NCI-H1092 treated with DMSO at 0.1 percent for 48 hours (cell line): ENCODE data around the gene CUL4A.
"Not testable (repeated sequence)": the region's sequence is repeated elsewhere in the genome, so short reads cannot be mapped to it uniquely, and the experiment has no call there.

ENCODE experiments used
- DNase-seq: peaks from one replicate; lab custom pipeline; 2025; lab: John Stamatoyannopoulos, UW

CUL4A gene

DNA sequence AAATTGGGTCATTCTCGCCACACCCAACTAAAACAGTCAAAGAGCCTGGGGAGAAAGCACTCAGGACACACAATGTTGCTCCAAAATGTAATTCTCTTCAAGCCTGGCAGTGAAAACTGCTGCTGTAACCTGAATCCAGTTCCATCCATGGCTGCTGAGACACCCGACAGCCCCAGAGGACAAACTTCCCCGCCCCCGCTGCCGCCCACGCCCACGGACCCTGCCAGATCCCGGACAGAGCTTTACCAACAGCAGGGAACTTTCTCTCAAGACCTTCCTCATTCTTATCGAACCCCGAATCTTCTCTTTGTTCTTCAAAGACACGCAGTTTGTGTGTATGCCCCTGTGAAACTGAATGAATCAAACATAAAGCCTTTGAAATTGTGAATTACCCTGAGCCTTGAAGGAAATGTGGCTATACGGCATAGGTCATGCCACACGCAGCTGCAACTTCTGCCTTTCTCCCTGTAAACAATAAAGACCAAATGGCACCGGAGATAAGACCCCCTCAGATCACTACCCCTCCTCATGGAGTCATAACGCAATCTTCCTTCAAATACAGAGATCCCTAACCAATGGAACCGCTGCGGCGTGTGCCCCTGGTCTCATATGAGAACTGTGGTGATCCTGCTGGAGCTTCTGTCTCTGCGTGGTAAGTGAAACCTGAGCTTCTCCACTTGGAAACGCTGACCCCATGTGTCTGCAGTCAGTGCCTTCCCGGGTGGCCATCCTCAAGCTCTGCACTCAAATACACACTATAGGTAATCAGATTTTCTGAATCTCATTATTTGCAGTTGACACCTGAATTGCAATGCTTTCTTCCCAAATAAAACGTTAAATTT lies 82.8 kb downstream of the CUL4A start:
- peak; percentile 7 for DNase-seq

DNA sequence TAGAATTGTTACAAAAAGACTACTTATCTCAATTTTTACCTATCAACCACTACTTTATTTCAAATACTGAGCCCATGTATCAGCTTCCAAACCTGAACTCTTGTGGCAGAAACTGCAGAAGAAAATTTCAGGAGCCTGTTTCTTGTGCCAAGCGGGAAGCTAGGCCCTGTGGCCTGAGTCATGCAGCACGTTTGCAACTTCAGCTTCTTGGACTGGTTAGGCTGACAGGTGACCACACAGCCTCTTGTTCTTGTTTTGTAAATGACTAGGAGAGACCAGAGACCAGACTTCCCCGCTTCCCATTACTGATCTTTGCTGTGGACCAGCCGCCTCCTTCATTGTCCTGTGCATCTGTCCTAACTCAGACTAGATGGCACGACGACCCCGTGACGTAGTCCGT lies 84.3 kb downstream of the CUL4A start:
- DNase-seq, result no peak

- DNase-seq, result no peak
Observed at GRCh38 chr13:113295776-113296175, 86.4 kb downstream of the CUL4A start.

- peak; percentile 95 for DNase-seq
Observed at GRCh38 chr13:113296823-113297369, 87.5 kb downstream of the CUL4A start, which contains the start of gene LAMP1. Gene LAMP1 (plus strand): TSS chr13:113297239. CDS start chr13:113297435, 196 bp downstream.

GRCh38 chr13:113297370-113298042 lies 88.1 kb downstream of the CUL4A start:
- DNase-seq, result no peak

DNA sequence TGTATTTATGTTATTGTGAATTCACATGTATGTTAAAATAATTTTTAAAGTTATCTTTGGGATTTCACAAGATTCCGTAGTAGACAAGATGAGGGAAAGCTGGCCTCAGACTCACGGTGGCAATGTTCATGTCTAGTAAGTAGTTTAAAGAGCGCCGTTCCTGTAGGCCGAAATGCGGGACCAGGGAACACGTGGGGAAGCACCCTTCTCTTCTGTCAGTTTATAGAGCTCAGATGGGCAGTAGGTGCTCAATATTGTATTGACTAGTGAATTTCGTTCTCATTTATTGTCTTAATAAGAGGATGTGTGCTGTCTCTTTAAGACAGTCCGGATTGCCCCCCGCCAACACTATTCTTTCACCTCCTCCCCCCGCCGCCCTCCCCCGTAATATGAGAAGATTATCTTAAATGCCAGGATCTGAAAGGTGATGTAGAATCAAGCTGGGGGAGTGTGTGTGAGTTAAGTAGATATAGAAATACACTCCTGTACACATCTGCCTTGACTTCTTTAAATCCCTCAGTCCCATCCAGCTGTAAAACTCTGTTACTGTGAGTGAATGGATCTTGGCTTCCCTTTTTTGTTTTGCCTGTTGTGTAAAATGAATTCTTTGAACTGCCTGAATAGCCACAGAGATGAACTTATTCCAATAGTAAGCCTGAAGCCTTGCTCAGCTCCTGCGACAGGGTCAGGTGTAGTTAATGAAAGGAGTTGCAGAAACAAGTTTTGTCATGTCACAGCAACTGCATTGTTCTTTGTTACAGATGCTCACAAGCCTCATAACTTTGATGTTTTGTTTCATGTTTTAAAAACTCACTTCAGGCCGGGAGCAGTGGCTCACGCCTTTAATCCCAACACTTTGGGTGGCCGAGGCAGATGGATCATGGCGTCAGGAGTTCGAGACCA lies 88.9 kb downstream of the CUL4A start:
- no peak for DNase-seq

DNA sequence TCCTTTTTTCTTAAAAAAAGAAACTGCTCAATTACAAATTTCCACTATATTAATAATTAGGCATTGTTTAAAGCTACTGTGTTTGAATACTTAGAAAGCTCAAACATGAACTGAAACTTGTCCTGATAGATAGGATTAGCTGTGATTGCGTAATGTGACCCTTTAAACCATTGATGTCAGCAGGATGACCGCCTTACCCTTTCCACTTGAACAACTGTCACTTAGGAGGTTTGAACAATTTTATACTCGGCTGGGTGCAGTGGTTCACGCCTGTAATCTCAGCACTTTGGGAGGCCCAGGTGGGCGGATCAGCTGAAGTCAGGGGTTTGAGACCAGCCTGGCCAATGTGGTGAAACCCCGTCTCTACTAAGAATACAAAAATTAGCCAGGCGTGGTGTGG lies 90.5 kb downstream of the CUL4A start:
- DNase-seq, result no peak

GRCh38 chr13:113302986-113303385 lies 93.6 kb downstream of the CUL4A start:
- no peak for DNase-seq

- no peak for DNase-seq
Observed at GRCh38 chr13:113304121-113304520, 94.7 kb downstream of the CUL4A start.

DNA sequence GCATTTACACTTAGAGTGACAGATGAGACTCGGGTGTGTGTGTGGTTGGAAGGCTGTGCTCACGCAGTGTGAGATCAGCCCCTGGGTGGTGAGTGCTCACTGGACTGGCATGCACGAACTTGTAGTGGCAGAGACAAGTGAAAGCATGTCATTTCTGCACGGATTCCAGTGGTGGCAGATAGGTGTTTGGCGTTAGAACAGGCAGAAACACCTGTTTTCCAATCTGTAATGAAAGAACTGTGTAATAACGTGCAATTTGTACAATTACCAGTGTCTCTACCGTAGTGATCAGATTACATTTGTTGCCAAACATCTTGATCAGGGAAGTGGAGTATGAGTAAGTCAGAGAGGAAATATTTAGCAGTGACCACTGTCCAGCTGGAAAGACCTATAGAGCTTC lies 95.8 kb downstream of the CUL4A start:
- DNase-seq, result no peak

- DNase-seq, result no peak
Observed at GRCh38 chr13:113307491-113307890, 98.1 kb downstream of the CUL4A start.

DNA sequence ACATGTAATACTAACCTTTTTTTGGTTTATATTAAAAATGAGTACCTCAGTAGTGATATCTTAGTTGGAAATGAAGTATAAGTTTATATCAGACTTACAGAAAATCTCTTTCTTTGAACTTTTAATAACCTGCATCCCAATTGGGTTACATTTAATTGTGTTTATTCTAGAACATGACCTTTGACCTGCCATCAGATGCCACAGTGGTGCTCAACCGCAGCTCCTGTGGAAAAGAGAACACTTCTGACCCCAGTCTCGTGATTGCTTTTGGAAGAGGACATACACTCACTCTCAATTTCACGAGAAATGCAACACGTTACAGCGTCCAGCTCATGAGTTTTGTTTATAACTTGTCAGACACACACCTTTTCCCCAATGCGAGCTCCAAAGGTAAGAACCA lies 100.1 kb downstream of the CUL4A start:
- no peak for DNase-seq

DNA sequence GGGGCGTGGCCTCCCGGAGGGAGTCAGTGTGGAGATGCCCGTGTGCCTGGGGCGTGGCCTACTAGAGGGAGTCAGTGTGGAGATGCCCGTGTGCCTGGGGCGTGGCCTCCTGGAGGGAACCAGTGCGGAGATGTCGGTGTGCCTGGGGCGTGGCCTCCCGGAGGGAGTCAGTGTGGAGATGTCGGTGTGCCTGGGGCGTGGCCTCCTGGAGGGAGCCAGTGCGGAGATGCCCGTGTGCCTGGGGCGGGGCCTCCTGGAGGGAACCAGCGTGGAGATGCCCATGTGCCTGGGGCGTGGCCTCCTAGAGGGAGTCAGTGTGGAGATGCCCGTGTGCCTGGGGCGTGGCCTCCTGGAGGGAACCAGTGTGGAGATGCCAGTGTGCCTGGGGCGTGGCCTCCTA lies 104.7 kb downstream of the CUL4A start:
- DNase-seq, result not testable (repeated sequence)

- DNase-seq, result not testable (repeated sequence)
Observed at GRCh38 chr13:113314895-113315470, 105.6 kb downstream of the CUL4A start.

DNA sequence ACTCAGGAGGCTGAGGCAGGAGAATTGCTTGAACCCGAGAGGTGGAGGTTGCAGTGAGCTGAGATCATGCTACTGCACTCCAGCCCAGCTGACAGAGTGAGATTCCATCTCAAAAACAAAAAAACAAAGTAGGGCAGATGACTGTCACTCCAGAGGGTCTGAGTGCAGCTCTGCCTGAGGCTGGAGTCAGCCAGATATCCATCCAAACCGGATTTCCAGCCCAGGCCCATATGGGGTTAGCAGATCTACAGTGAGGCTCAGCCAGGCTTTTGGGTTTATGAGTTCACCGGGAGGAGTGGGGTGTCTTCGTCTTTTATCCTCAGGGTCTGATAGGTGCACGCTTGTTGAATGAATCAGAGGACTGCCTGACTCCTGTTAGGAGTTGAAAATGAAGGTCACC lies 106.6 kb downstream of the CUL4A start:
- no peak for DNase-seq
